ENCODE measurements around the gene HOXB2.
"Not testable (repeated sequence)": the region's sequence is repeated elsewhere in the genome, so short reads cannot be mapped to it uniquely, and the experiment has no call there.

HOXB2 gene

GRCh38 chr17:48539177-48539576 is 5.7 kb downstream of the HOXB2 start:
- DNase-seq = no peak

GRCh38 chr17:48537316-48537715 is 7.6 kb downstream of the HOXB2 start:
- DNase-seq = no peak

- DNase-seq = not testable (repeated sequence)
Observed at GRCh38 chr17:48535793-48536559, 8.9 kb downstream of the HOXB2 start.

GRCh38 chr17:48532261-48532660 is 12.6 kb downstream of the HOXB2 start:
- DNase-seq = no peak

- no peak for DNase-seq
Observed at GRCh38 chr17:48530887-48531272, 14.0 kb downstream of the HOXB2 start, which contains the start of gene HOXB1. Gene HOXB1, minus strand, starts transcription at chr17:48531011. Its CDS starts 107 bp downstream, at chr17:48530904.

- DNase-seq = no peak
Observed at GRCh38 chr17:48530208-48530886, 14.6 kb downstream of the HOXB2 start.

GRCh38 chr17:48529683-48530009 is 15.3 kb downstream of the HOXB2 start:
- no peak for DNase-seq

GRCh38 chr17:48528936-48529682 is 15.8 kb downstream of the HOXB2 start:
- no peak for DNase-seq

- DNase-seq = no peak
Observed at GRCh38 chr17:48528153-48528935, 16.6 kb downstream of the HOXB2 start.

GRCh38 chr17:48527547-48527932 is 17.4 kb downstream of the HOXB2 start:
- DNase-seq = no peak

GRCh38 chr17:48526608-48527546 is 18.0 kb downstream of the HOXB2 start:
- DNase-seq = no peak

- DNase-seq = no peak
Observed at GRCh38 chr17:48523010-48523409, 21.9 kb downstream of the HOXB2 start.

- DNase-seq = no peak
Observed at GRCh38 chr17:48522031-48522653, 22.8 kb downstream of the HOXB2 start.

- DNase-seq = no peak
Observed at GRCh38 chr17:48520631-48521079, 24.3 kb downstream of the HOXB2 start.

GRCh38 chr17:48519427-48519826 is 25.5 kb downstream of the HOXB2 start:
- DNase-seq = no peak

GRCh38 chr17:48517478-48517877 is 27.4 kb downstream of the HOXB2 start:
- no peak for DNase-seq

GRCh38 chr17:48515925-48516900 is 28.7 kb downstream of the HOXB2 start:
- DNase-seq = no peak

GRCh38 chr17:48514477-48514876 is 30.4 kb downstream of the HOXB2 start:
- DNase-seq = no peak

- no peak for DNase-seq
Observed at GRCh38 chr17:48513666-48514455, 31.0 kb downstream of the HOXB2 start.

Measured in cortex of kidney (tissue), 1 donor.